ENCODE data around the gene DROSHA. TPM values are rescaled to one million over a fixed set of nuclear protein-coding genes. Genes with fewer than 3 reads are reported as not detected.

The DROSHA gene
- total RNA-seq, 1 donor from 2014 or later = 50.1 TPM

DNA sequence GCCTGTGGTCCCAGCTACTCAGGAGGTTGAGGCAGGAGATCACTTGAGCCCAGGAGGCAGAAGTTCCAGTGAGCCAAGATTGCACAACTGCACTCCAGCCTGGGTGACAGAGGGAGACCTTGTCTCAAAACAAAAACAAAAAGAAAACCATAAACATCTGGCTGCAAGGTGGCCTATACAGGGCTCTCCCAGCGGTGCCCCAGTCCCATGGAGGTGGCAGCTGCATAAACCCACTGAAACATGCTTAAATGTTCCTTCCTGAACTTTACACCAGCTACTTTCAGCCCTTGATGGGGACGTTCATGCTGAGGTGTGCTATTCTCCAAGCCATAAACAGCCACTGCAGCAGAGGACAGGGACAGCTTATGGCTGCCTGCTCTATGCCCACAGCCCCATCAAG lies 35.6 kb downstream of the DROSHA start:
- TF ChIP-seq, protein P1, sequence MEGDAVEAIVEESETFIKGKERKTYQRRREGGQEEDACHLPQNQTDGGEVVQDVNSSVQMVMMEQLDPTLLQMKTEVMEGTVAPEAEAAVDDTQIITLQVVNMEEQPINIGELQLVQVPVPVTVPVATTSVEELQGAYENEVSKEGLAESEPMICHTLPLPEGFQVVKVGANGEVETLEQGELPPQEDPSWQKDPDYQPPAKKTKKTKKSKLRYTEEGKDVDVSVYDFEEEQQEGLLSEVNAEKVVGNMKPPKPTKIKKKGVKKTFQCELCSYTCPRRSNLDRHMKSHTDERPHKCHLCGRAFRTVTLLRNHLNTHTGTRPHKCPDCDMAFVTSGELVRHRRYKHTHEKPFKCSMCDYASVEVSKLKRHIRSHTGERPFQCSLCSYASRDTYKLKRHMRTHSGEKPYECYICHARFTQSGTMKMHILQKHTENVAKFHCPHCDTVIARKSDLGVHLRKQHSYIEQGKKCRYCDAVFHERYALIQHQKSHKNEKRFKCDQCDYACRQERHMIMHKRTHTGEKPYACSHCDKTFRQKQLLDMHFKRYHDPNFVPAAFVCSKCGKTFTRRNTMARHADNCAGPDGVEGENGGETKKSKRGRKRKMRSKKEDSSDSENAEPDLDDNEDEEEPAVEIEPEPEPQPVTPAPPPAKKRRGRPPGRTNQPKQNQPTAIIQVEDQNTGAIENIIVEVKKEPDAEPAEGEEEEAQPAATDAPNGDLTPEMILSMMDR (IDR thresholded peaks at IDR 0.05; ENCODE audit: insufficient read depth, low read length, poor library complexity, severe bottlenecking) = no peak
- Histone ChIP-seq H3K27me3 (ENCODE audit: control insufficient read depth, insufficient read depth, low read length) (no peaks in the 10 kb centered on the region), H3K36me3 (ENCODE audit: control insufficient read depth, insufficient read depth, low read length) (peaks cover 5% of the 10 kb centered on the region), H3K4me3 (ENCODE audit: low read depth, low read length) (no peak overlapping the region)
- DNase-seq (ENCODE audit: low read depth) = no peak

DNA sequence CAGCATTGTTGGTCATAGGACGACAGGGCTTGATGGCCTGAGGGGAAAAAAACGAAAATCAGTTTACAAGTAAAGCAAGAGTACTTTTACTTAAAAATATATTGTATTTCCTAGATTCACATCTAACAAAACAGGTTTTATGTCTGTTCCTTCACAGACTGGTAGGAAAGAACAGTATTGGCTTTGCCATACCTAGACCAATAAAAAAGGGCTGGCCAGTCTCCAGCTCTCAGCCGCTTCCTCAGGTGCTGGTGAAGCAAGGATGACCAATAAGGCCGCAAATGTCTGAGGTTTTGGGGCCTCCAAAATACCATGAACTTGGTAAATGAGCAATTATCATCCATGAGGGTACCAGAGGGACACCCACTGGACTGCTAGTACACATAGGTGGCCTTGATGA lies 36.6 kb downstream of the DROSHA start:
- Histone ChIP-seq H3K27me3 (ENCODE audit: control insufficient read depth, insufficient read depth, low read length) (no peaks in the 10 kb centered on the region), H3K36me3 (ENCODE audit: control insufficient read depth, insufficient read depth, low read length) (peaks cover 5% of the 10 kb centered on the region), H3K4me3 (ENCODE audit: low read depth, low read length) (no peak overlapping the region)
- DNase-seq (ENCODE audit: low read depth) = no peak
- TF ChIP-seq, protein P1 (IDR thresholded peaks at IDR 0.05; ENCODE audit: insufficient read depth, low read length, poor library complexity, severe bottlenecking) = no peak

DNA sequence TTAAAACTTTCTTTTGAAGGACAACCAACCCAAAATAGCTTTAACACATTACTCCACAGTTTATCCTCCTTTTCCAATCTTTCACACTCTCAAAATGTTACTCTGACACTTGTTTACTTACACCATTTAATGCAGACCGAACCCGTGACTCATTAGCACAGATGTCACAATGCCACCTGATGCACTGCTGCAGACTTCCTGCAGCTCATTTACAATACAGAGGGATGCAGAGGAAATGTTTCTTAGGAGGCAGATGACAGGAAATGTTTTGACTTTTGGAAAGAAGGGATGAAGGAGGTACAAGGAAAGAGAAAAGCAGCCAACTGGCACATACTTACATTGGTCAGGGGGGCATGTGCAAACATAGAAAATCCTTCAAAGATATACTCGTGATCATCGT lies 39.0 kb downstream of the DROSHA start:
- DNase-seq (ENCODE audit: low read depth) = no peak
- TF ChIP-seq, protein P1 (IDR thresholded peaks at IDR 0.05; ENCODE audit: insufficient read depth, low read length, poor library complexity, severe bottlenecking) = no peak
- H3K4me3 ChIP-seq (ENCODE audit: low read depth, low read length) = no peak overlapping the region
- H3K27me3 ChIP-seq (ENCODE audit: control insufficient read depth, insufficient read depth, low read length) = no peaks in the 10 kb centered on the region
- H3K36me3 ChIP-seq (ENCODE audit: control insufficient read depth, insufficient read depth, low read length) = peaks cover 5% of the 10 kb centered on the region

DNA sequence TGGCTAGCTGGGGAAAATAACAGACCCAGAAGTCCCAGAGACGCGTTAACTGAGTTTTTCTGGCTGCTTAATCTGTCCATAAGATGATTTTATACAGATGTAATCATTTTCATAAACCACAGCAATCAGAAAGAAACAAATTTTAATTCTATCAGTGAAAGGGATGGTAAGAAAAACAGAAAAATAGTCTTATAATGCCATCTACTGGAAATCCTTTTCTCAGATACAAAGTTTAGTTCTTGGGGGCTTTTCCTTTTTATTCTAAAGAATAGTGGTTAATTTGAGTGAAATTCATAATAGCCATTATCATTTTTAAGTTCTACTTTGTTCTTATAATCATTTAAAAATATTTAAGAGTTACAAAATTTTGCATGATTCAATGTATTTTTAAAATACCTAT lies 44.4 kb downstream of the DROSHA start:
- TF ChIP-seq, protein P1 (IDR thresholded peaks at IDR 0.05; ENCODE audit: insufficient read depth, low read length, poor library complexity, severe bottlenecking) = no peak
- H3K36me3 ChIP-seq (ENCODE audit: control insufficient read depth, insufficient read depth, low read length) = no peaks in the 10 kb centered on the region
- DNase-seq (ENCODE audit: low read depth) = no peak
- no peak overlapping the region for H3K4me3 ChIP-seq (ENCODE audit: low read depth, low read length)
- no peaks in the 10 kb centered on the region for H3K27me3 ChIP-seq (ENCODE audit: control insufficient read depth, insufficient read depth, low read length)

DNA sequence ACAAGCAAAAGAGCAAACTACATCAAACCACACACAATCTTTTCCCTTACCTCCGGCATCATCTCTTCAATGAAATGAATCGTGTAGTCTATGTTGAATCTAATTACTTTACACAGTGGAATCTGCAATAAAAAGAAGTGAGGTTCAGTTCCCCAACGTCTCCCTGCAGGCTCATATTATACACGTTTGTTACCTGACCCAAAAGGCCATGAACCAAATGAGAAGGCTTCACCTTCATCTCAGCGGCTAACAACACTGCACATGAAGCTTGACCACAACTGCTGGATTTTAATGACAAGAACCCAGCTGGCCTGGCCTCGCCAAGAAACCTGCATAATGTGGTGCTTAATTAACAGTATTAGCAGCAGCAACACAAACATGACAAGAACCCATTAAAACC lies 45.5 kb downstream of the DROSHA start:
- H3K4me3 ChIP-seq (ENCODE audit: low read depth, low read length) = no peak overlapping the region
- no peaks in the 10 kb centered on the region for H3K36me3 ChIP-seq (ENCODE audit: control insufficient read depth, insufficient read depth, low read length)
- H3K27me3 ChIP-seq (ENCODE audit: control insufficient read depth, insufficient read depth, low read length) = no peaks in the 10 kb centered on the region
- no peak for DNase-seq (ENCODE audit: low read depth)
- TF ChIP-seq, protein P1 (IDR thresholded peaks at IDR 0.05; ENCODE audit: insufficient read depth, low read length, poor library complexity, severe bottlenecking) = no peak

DNA sequence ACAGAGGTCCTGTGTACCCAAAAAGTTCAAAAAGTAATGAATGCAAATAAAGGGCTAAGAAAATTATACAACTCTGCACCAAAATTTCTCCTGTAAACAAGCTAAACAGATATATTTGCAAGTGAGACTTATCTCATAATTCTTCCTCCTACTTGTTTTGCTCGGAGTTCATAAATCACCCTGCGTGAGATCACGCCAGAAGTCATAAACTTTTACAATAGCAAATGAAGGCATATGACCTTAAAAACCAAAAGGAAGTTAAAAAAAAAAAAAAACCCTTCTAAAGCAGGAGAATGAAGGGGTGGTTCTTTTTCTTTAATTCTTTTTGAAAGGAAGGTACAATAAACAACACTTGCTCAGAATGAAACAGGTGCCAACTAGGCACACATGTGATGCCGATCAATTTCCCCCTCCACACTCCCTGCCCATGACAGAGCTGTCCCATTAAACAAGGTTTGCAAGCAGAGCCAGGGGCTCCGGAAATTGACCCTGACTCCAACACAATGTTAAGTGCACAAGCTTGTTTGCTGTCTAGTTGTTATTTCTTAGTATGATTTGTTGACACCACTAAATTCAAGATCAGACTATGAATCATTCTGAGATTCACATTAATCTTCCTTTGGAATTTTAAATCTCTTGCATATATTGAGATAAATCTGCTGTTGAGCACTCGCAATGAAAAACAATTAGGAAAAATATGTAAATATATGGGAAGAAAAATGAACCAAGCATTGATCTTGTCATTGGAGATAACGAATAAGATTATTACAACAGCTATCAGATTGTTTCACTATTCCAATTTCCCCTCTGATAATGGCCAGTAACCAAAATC lies 46.3 kb downstream of the DROSHA start:
- Histone ChIP-seq H3K27me3 (ENCODE audit: control insufficient read depth, insufficient read depth, low read length) (no peaks in the 10 kb centered on the region), H3K36me3 (ENCODE audit: control insufficient read depth, insufficient read depth, low read length) (no peaks in the 10 kb centered on the region), H3K4me3 (ENCODE audit: low read depth, low read length) (no peak overlapping the region)
- TF ChIP-seq, protein P1 (IDR thresholded peaks at IDR 0.05; ENCODE audit: insufficient read depth, low read length, poor library complexity, severe bottlenecking) = no peak
- DNase-seq (ENCODE audit: low read depth) = no peak

Data from kidney epithelial cell (primary cell).